Upper lobe of right lung (tissue), 1 donor: ENCODE data around the gene SUN2. TPM values are rescaled to one million over a fixed set of nuclear protein-coding genes. Genes with fewer than 3 reads are reported as not detected.

Source experiments
- ATAC-seq: fragments of 200-7000 bp; cut with Tn5 transposase; one replicate; pipeline ENCODE4 v1.9.1; 2020; ENCODE audit warnings: mild to moderate bottlenecking, moderate library complexity
- DNase-seq: peaks from one replicate; pipeline ENCODE4 v3.0.0-alpha.2; 2020
- H3K27ac ChIP-seq: fragments of 200-600 bp; one replicate; pipeline ENCODE4 v1.8.0; 2022
- H3K27me3 ChIP-seq: fragments of 200-600 bp; one replicate; pipeline ENCODE4 v1.8.0; 2022; ENCODE audit warnings: mild to moderate bottlenecking
- H3K36me3 ChIP-seq: fragments of 200-600 bp; one replicate; pipeline ENCODE4 v1.8.0; 2022
- H3K4me1 ChIP-seq: fragments of 200-600 bp; one replicate; pipeline ENCODE4 v1.8.0; 2022
- H3K4me3 ChIP-seq: fragments of 200-600 bp; one replicate; pipeline ENCODE4 v1.8.0; 2022; ENCODE audit warnings: mild to moderate bottlenecking
- H3K9me3 ChIP-seq: fragments of 200-600 bp; one replicate; pipeline ENCODE4 v1.8.0; 2022
- intact Hi-C: fragments of 100-400 bp; cut with DNase I; formaldehyde crosslinking; loops from one replicate; pipeline ENCODE4 v1.11.0; 2022
- total RNA-seq: library from RNA; stranded (reverse); fragmentation: NEBNext Ultra II Directional; extraction: Animal tissue kit (Norgen Biotek cat#: 25700); gene quantifications from one replicate; pipeline ENCODE4 v1.2.1, GENCODE V29; 2021
- TF ChIP-seq, protein P1 (sequence below): fragments of 200-600 bp; IDR thresholded peaks from one replicate; pipeline ENCODE4 v1.8.0; 2022; ENCODE audit warnings: antibody characterized with exemption
- donor health status: DM: no; HTN: yes; CAD: no; lungs with severe emphysema.

Gene SUN2
- total RNA-seq, 1 donor from 2014 or later = 242 TPM

DNA sequence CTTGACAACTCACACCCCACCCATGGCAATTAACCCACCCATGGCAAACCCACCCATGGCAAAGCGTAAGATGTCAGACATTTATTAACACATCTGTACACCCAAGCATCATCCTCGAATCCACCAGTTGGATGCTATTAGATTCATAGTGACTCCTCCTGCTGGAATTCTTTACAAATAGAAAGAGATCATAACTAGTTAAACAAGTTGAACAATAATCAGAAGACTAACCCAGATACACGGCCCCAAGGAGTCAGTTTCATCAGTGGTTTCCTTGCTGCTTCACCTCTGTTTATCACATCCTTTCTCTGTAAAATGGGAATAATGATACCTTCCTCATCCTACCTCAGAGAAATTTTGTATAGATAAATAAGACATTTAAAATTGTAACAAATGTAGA, 44.9 kb downstream of the SUN2 start:
- DNase-seq = no peak
- peaks cover 19% of the 10 kb centered on the region for H3K36me3 ChIP-seq
- intact Hi-C loops = no loop called here
- H3K27me3 ChIP-seq = no peaks in the 10 kb centered on the region
- peaks cover 34% of the 10 kb centered on the region for H3K4me1 ChIP-seq
- TF ChIP-seq, protein P1, sequence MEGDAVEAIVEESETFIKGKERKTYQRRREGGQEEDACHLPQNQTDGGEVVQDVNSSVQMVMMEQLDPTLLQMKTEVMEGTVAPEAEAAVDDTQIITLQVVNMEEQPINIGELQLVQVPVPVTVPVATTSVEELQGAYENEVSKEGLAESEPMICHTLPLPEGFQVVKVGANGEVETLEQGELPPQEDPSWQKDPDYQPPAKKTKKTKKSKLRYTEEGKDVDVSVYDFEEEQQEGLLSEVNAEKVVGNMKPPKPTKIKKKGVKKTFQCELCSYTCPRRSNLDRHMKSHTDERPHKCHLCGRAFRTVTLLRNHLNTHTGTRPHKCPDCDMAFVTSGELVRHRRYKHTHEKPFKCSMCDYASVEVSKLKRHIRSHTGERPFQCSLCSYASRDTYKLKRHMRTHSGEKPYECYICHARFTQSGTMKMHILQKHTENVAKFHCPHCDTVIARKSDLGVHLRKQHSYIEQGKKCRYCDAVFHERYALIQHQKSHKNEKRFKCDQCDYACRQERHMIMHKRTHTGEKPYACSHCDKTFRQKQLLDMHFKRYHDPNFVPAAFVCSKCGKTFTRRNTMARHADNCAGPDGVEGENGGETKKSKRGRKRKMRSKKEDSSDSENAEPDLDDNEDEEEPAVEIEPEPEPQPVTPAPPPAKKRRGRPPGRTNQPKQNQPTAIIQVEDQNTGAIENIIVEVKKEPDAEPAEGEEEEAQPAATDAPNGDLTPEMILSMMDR = no peak
- H3K9me3 ChIP-seq = no peaks in the 10 kb centered on the region
- no peak overlapping the region for H3K4me3 ChIP-seq
- no peak for ATAC-seq
- no peak overlapping the region for H3K27ac ChIP-seq

DNA sequence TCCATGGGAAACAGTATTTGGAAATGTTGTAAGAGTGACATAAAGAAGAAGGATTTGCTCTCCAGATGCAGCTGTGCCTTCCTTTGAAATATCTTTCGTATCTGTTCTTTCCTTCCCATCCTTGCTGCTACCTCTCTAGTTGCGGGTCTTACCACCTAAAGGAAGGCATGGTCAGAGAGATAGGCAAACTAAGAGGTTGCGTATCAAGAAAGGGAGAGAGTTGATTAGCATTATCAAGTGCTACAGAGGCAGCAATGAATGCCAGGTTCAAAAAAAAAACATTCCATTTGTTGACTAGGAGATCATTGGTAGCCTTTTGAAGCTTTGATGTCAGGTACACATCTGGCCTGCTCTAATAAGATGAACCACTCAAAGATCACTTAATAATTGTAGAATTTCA, 45.4 kb downstream of the SUN2 start:
- no peak overlapping the region for H3K27ac ChIP-seq
- intact Hi-C loops = no loop called here
- DNase-seq (no peak), ATAC-seq (no peak)
- peaks cover 16% of the 10 kb centered on the region for H3K36me3 ChIP-seq
- TF ChIP-seq, protein P1 = no peak
- H3K4me3 ChIP-seq = no peak overlapping the region
- H3K9me3 ChIP-seq = no peaks in the 10 kb centered on the region
- no peaks in the 10 kb centered on the region for H3K27me3 ChIP-seq
- peaks cover 34% of the 10 kb centered on the region for H3K4me1 ChIP-seq

- Histone ChIP-seq H3K27ac (no peak overlapping the region), H3K4me3 (no peak overlapping the region), H3K9me3 (no peaks in the 10 kb centered on the region), H3K4me1 (peaks cover 36% of the 10 kb centered on the region), H3K36me3 (peaks cover 16% of the 10 kb centered on the region), H3K27me3 (no peaks in the 10 kb centered on the region)
- ATAC-seq (no peak), DNase-seq (no peak)
- intact Hi-C loops = no loop called here
- TF ChIP-seq, protein P1 = no peak
Measured at GRCh38 chr22:38709306-38709705, 46.5 kb downstream of the SUN2 start.

DNA sequence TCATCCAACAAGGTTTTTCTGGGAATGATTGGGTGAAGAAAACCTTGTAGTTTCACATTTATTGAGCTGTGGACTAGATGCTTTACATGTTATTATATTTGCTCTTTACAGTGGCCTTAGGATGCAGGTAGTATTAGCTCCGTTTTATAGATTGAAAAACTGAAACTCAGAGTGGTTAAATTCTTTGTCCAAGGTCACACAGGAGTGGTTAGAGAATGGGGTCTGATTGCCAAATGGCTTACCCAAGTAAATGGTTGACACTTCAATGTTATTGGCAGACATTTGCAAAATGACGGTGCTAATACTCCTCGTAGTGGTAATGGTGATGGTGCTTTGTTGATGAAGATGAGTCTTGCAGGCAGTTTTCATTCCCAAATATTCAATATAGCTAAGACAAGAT, 47.8 kb downstream of the SUN2 start:
- no peak for DNase-seq
- no peak for ATAC-seq
- TF ChIP-seq, protein P1 = no peak
- Histone ChIP-seq H3K27me3 (no peaks in the 10 kb centered on the region), H3K4me3 (peak overlapping the region; percentile 84), H3K36me3 (peaks cover 16% of the 10 kb centered on the region), H3K9me3 (no peaks in the 10 kb centered on the region), H3K27ac (no peak overlapping the region), H3K4me1 (peaks cover 27% of the 10 kb centered on the region)
- intact Hi-C loops = no loop called here

DNA sequence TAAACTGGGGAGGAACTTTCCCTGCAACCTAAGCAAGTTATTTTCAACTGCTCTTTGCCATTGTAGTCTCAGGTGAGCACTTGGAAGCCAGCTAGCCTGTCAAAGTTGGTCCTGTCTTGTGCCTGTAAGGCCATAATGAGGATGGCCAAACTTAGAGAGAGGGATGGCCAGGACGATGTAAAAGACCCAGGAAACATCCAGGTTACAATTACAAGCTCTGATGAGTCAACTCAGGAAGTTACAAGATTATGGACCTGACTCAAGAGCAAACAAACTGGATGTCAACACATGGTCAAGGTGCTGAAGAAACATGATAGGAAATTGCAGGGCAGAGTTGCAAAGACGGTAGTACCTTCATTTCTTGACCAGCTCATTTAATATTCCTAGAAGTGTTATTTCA, 48.5 kb downstream of the SUN2 start:
- TF ChIP-seq, protein P1 = no peak
- Histone ChIP-seq H3K9me3 (no peaks in the 10 kb centered on the region), H3K4me1 (peaks cover 27% of the 10 kb centered on the region), H3K4me3 (peak overlapping the region; percentile 84), H3K27ac (no peak overlapping the region), H3K36me3 (peaks cover 16% of the 10 kb centered on the region), H3K27me3 (no peaks in the 10 kb centered on the region)
- intact Hi-C loops = no loop called here
- DNase-seq = no peak
- no peak for ATAC-seq

- peak overlapping the region; percentile 95 for H3K27ac ChIP-seq
- intact Hi-C loops = no loop called here
- H3K9me3 ChIP-seq = no peaks in the 10 kb centered on the region
- no peak for DNase-seq
- peaks cover 16% of the 10 kb centered on the region for H3K36me3 ChIP-seq
- H3K4me1 ChIP-seq = peaks cover 27% of the 10 kb centered on the region
- H3K27me3 ChIP-seq = no peaks in the 10 kb centered on the region
- ATAC-seq = no peak
- peak overlapping the region; percentile 84 for H3K4me3 ChIP-seq
- TF ChIP-seq, protein P1 = no peak
Measured at GRCh38 chr22:38706901-38707195, 49.0 kb downstream of the SUN2 start.
